Measurements from ENCODE around the gene TVP23A.
"Not testable (repeated sequence)": the region's sequence is repeated elsewhere in the genome, so short reads cannot be mapped to it uniquely, and the experiment has no call there.

The TVP23A gene

GRCh38 chr16:10799736-10800135 lies 18.9 kb downstream of the TVP23A start:
- no peak for DNase-seq (ENCODE audit: low spot score)

GRCh38 chr16:10791048-10791447 lies 27.5 kb downstream of the TVP23A start:
- no peak for DNase-seq (ENCODE audit: low spot score)

GRCh38 chr16:10788630-10789029 lies 30.0 kb downstream of the TVP23A start:
- DNase-seq (ENCODE audit: low spot score) = not testable (repeated sequence)

GRCh38 chr16:10787304-10787703 lies 31.3 kb downstream of the TVP23A start:
- peak; percentile 95 for DNase-seq (ENCODE audit: low spot score)

- DNase-seq (ENCODE audit: low spot score) = no peak
These were observed 36.0 kb downstream of the TVP23A start for GRCh38 chr16:10782628-10783027.

GRCh38 chr16:10780628-10781027 lies 38.0 kb downstream of the TVP23A start:
- DNase-seq (ENCODE audit: low spot score) = no peak

- DNase-seq (ENCODE audit: low spot score) = not testable (repeated sequence)
These were observed 38.7 kb downstream of the TVP23A start for GRCh38 chr16:10779908-10780307.

- DNase-seq (ENCODE audit: low spot score) = no peak
These were observed 41.2 kb downstream of the TVP23A start for GRCh38 chr16:10777356-10777755.

- DNase-seq (ENCODE audit: low spot score) = not testable (repeated sequence)
These were observed 41.7 kb downstream of the TVP23A start for GRCh38 chr16:10776923-10777322.

- DNase-seq (ENCODE audit: low spot score) = no peak
These were observed 42.3 kb downstream of the TVP23A start for GRCh38 chr16:10776280-10776679.

- DNase-seq (ENCODE audit: low spot score) = no peak
These were observed 47.7 kb downstream of the TVP23A start for GRCh38 chr16:10770907-10771306.

- no peak for DNase-seq (ENCODE audit: low spot score)
These were observed 49.2 kb downstream of the TVP23A start for GRCh38 chr16:10769381-10769780.

- no peak for DNase-seq (ENCODE audit: low spot score)
These were observed 51.5 kb downstream of the TVP23A start for GRCh38 chr16:10767127-10767526.

GRCh38 chr16:10765772-10766171 lies 52.8 kb downstream of the TVP23A start:
- no peak for DNase-seq (ENCODE audit: low spot score)

GRCh38 chr16:10763456-10763855 lies 55.1 kb downstream of the TVP23A start:
- no peak for DNase-seq (ENCODE audit: low spot score)

GRCh38 chr16:10762336-10763016 lies 56.1 kb downstream of the TVP23A start:
- no peak for DNase-seq (ENCODE audit: low spot score)

GRCh38 chr16:10761373-10761772 lies 57.2 kb downstream of the TVP23A start:
- DNase-seq (ENCODE audit: low spot score) = no peak

GRCh38 chr16:10760858-10761257 lies 57.7 kb downstream of the TVP23A start:
- no peak for DNase-seq (ENCODE audit: low spot score)

GRCh38 chr16:10756574-10756973 lies 62.0 kb downstream of the TVP23A start:
- DNase-seq (ENCODE audit: low spot score) = no peak

GRCh38 chr16:10754941-10755340 lies 63.7 kb downstream of the TVP23A start:
- DNase-seq (ENCODE audit: low spot score) = no peak

GRCh38 chr16:10753670-10754069 lies 64.9 kb downstream of the TVP23A start:
- no peak for DNase-seq (ENCODE audit: low spot score)

- peak; percentile 57 for DNase-seq (ENCODE audit: low spot score)
These were observed 65.6 kb downstream of the TVP23A start for GRCh38 chr16:10752843-10753523.

GRCh38 chr16:10751291-10751697 lies 67.3 kb downstream of the TVP23A start:
- DNase-seq (ENCODE audit: low spot score) = no peak

- no peak for DNase-seq (ENCODE audit: low spot score)
These were observed 67.8 kb downstream of the TVP23A start for GRCh38 chr16:10750793-10751192.
